Body of pancreas (tissue), 4 donors: ENCODE results near the gene CARTPT. TPM values are rescaled to one million over a fixed set of nuclear protein-coding genes. Genes with fewer than 3 reads are reported as not detected.

Source experiments
- ATAC-seq: fragments of 150-250 bp; one replicate; pipeline ENCODE4 v1.9.1; 2016
- DNase-seq, 4 donors: peaks; one replicate each; pipeline ENCODE4 v3.0.0-alpha.2; 2019
- H3K27ac ChIP-seq, 4 donors: fragments of 200-600 bp; sonication (generic); 1 replicate in 3 of 4; 2 replicates in 1 of 4; pipeline versions ENCODE4 v1.5.1 to v1.6.1; 2016 to 2019; ENCODE audit warnings: mild to moderate bottlenecking in 1 of 4, mixed read lengths in 1 of 4, moderate library complexity in 1 of 4
- H3K27me3 ChIP-seq, 2 donors: fragments of 200-600 bp; sonication (generic); one replicate each; pipeline ENCODE4 v1.6.0; 2016; ENCODE audit warnings: mild to moderate bottlenecking in 1 of 2
- H3K36me3 ChIP-seq, 2 donors: fragments of 200-600 bp; sonication (generic); replicated peaks in 1 of 2; 2 replicates each; pipeline ENCODE4 v1.5.1; 2016; ENCODE audit warnings: low read depth in 2 of 2; ENCODE audit not compliant: insufficient read depth in 1 of 2
- H3K4me1 ChIP-seq: fragments of 200-600 bp; sonication (generic); one replicate; pipeline ENCODE4 v1.6.0; 2016
- H3K4me3 ChIP-seq, 2 donors: fragments of 200-600 bp; sonication (generic); 1 replicate in 1 of 2; 2 replicates in 1 of 2; pipeline ENCODE4 v1.5.1; 2016 to 2019
- H3K9me3 ChIP-seq, 3 donors: fragments of 200-600 bp; sonication (generic); 1 replicate in 2 of 3; 2 replicates in 1 of 3; pipeline ENCODE4 v1.5.1; 2016
- POLR2A ChIP-seq, 3 donors: fragments of 450-650 bp; IDR thresholded peaks; one replicate each; pipeline ENCODE4 v1.6.1; 2016; ENCODE audit warnings: antibody characterized with exemption in 3 of 3, mild to moderate bottlenecking in 2 of 3
- WGBS, 2 donors: methylation state at CpG; one replicate each; pipeline ENCODE4 v1.1.5; 2017; 5-methylcytosine and 5-hydroxymethylcytosine counted together
- intact Hi-C: fragments of 100-400 bp; cut with DNase I; formaldehyde crosslinking; loops from one replicate; pipeline ENCODE4 v1.15.1; 2023
- total RNA-seq, 2 donors: library from RNA; depleted of rRNA; stranded (reverse); fragments of >200 nt; gene quantifications; one replicate each; pipeline ENCODE4 v1.1.0, GENCODE V29; 2016
- TF ChIP-seq, protein P1 (sequence below), 7 experiments: fragments of 450-650 bp in 4 of 7; fragments of 200-600 bp in 3 of 7; sonication (generic) in 3 of 7; IDR thresholded peaks; one replicate each; pipeline ENCODE4 v1.5.1; 2016 to 2019; ENCODE audit warnings: antibody characterized with exemption in 7 of 7

CARTPT gene
- total RNA-seq, 2 donors from 2014 or later = not detected

- ATAC-seq (no peak), DNase-seq (no peak)
- Histone ChIP-seq H3K27ac (no peak overlapping the region), H3K9me3 (no peaks in the 10 kb centered on the region), H3K27me3 (no peaks in the 10 kb centered on the region), H3K36me3 (no peaks in the 10 kb centered on the region), H3K4me1 (no peaks in the 10 kb centered on the region), H3K4me3 (no peak overlapping the region)
- intact Hi-C loops = no loop called here
- TF ChIP-seq POLR2A (IDR thresholded peaks at IDR 0.05) = no peak
- TF ChIP-seq, protein P1, sequence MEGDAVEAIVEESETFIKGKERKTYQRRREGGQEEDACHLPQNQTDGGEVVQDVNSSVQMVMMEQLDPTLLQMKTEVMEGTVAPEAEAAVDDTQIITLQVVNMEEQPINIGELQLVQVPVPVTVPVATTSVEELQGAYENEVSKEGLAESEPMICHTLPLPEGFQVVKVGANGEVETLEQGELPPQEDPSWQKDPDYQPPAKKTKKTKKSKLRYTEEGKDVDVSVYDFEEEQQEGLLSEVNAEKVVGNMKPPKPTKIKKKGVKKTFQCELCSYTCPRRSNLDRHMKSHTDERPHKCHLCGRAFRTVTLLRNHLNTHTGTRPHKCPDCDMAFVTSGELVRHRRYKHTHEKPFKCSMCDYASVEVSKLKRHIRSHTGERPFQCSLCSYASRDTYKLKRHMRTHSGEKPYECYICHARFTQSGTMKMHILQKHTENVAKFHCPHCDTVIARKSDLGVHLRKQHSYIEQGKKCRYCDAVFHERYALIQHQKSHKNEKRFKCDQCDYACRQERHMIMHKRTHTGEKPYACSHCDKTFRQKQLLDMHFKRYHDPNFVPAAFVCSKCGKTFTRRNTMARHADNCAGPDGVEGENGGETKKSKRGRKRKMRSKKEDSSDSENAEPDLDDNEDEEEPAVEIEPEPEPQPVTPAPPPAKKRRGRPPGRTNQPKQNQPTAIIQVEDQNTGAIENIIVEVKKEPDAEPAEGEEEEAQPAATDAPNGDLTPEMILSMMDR (IDR thresholded peaks at IDR 0.05) = no peak
These were observed 11.9 kb downstream of the CARTPT start for GRCh38 chr5:71731015-71731414.

- ATAC-seq (no peak), DNase-seq (no peak)
- intact Hi-C loops = no loop called here
- 65 to 69% methylated on average over 1 of the region's 1 CpG for WGBS, 2 donors
- Histone ChIP-seq H3K4me3 (no peak overlapping the region), H3K27me3 (no peaks in the 10 kb centered on the region), H3K36me3 (no peaks in the 10 kb centered on the region), H3K27ac (no peak overlapping the region), H3K4me1 (no peaks in the 10 kb centered on the region), H3K9me3 (no peaks in the 10 kb centered on the region)
- TF ChIP-seq, protein P1 (IDR thresholded peaks at IDR 0.05) = no peak
- no peak for TF ChIP-seq POLR2A (IDR thresholded peaks at IDR 0.05)
These were observed 12.9 kb downstream of the CARTPT start for GRCh38 chr5:71732011-71732410.

GRCh38 chr5:71734141-71734540 lies 15.1 kb downstream of the CARTPT start:
- Histone ChIP-seq H3K27me3 (no peaks in the 10 kb centered on the region), H3K9me3 (no peaks in the 10 kb centered on the region), H3K4me3 (no peak overlapping the region), H3K36me3 (no peaks in the 10 kb centered on the region), H3K27ac (no peak overlapping the region), H3K4me1 (no peaks in the 10 kb centered on the region)
- DNase-seq (no peak), ATAC-seq (no peak)
- TF ChIP-seq POLR2A (IDR thresholded peaks at IDR 0.05) = no peak
- TF ChIP-seq, protein P1 (IDR thresholded peaks at IDR 0.05) = no peak
- intact Hi-C loops = no loop called here

- H3K9me3 ChIP-seq = no peaks in the 10 kb centered on the region
- H3K36me3 ChIP-seq = no peaks in the 10 kb centered on the region
- WGBS, 2 donors = 79 to 81% methylated on average over 7 of the region's 7 CpGs
- ATAC-seq (no peak), DNase-seq (no peak)
- no peaks in the 10 kb centered on the region for H3K27me3 ChIP-seq
- intact Hi-C loops = no loop called here
- TF ChIP-seq, protein P1 (IDR thresholded peaks at IDR 0.05) = no peak
- no peak for TF ChIP-seq POLR2A (IDR thresholded peaks at IDR 0.05)
- no peak overlapping the region for H3K4me3 ChIP-seq
- H3K27ac ChIP-seq = no peak overlapping the region
- H3K4me1 ChIP-seq = no peaks in the 10 kb centered on the region
These were observed 19.0 kb downstream of the CARTPT start for GRCh38 chr5:71737931-71738539.

DNA sequence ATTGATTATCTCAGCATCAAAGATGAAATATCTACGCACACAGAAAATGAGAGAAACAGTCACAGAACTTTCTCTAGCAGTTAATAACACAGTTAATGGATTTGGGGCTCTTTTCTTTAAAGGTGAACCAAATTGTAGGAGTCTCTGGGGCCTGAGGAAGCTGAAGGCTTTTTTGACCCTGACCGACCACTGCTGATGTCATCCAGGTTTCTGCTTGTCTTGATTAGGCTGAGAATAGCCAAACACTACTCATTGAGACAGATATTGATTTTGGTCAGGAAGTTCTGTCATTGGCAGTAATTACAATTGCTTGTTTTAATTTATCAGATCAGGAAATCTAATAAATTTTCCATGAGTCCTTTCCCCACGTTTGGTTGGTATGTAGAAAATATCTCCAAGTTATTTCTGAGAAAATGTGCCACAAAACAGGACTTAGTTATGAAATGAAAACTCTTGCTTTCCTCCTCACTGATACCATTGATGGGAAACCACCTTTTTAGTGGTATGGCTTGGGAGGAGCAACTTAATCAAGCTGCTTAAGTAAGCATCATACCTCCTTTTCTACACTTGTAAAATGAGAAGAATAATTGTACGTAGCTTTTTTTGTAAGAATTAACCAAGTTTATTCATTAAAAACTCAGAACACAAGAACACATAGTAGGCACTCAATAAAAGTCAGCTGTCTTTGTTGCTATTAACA lies 19.7 kb downstream of the CARTPT start:
- intact Hi-C loops = no loop called here

More for the DNA sequence above, 19.7 kb downstream of the CARTPT start:
- DNase-seq (no peak), ATAC-seq (no peak)
- H3K4me3 ChIP-seq = no peak overlapping the region
- no peak for TF ChIP-seq POLR2A (IDR thresholded peaks at IDR 0.05)
- TF ChIP-seq, protein P1 (IDR thresholded peaks at IDR 0.05) = no peak
- no peaks in the 10 kb centered on the region for H3K9me3 ChIP-seq
- H3K27ac ChIP-seq = no peak overlapping the region
- H3K36me3 ChIP-seq = no peaks in the 10 kb centered on the region
- peaks cover 8% of the 10 kb centered on the region for H3K4me1 ChIP-seq
- no peaks in the 10 kb centered on the region for H3K27me3 ChIP-seq
- 57 to 61% methylated on average over 4 of the region's 4 CpGs for WGBS, 2 donors
